Esophagus (tissue), 2 donors: ENCODE measurements around the gene SLC2A4. TPM values are rescaled to one million over a fixed set of nuclear protein-coding genes. Genes with fewer than 3 reads are reported as not detected.
A peak's percentile ranks its signal among the peaks of the same experiment; 100 is the strongest.
"Not testable (repeated sequence)": the region's sequence is repeated elsewhere in the genome, so short reads cannot be mapped to it uniquely, and the experiment has no call there.

Experiments
- H3K27ac ChIP-seq, 2 donors: one replicate each; pipeline ENCODE4 v1.5.1; 2013; ENCODE audit warnings: low read depth in 2 of 2, mild to moderate bottlenecking in 2 of 2, inconsistent platforms in 1 of 2, low read length in 1 of 2, moderate library complexity in 1 of 2
- H3K27me3 ChIP-seq, 2 donors: one replicate each; pipeline ENCODE4 v1.6.1; 2013; ENCODE audit warnings: low read length in 2 of 2, control low read depth in 1 of 2, mild to moderate bottlenecking in 1 of 2; ENCODE audit not compliant: insufficient read depth in 2 of 2, control insufficient read depth in 1 of 2
- H3K36me3 ChIP-seq, 2 donors: one replicate each; pipeline ENCODE4 v1.6.1; 2013; ENCODE audit warnings: low read length in 1 of 2; ENCODE audit not compliant: control insufficient read depth in 2 of 2, insufficient read depth in 2 of 2
- H3K4me1 ChIP-seq, 2 donors: one replicate each; pipeline ENCODE4 v1.6.1; 2013; ENCODE audit warnings: low read length in 1 of 2; ENCODE audit not compliant: control insufficient read depth in 2 of 2, insufficient read depth in 2 of 2
- H3K4me3 ChIP-seq, 2 donors: one replicate each; pipeline ENCODE4 v1.5.1; 2013; ENCODE audit warnings: low read length in 2 of 2, mild to moderate bottlenecking in 2 of 2, low read depth in 1 of 2, moderate library complexity in 1 of 2
- H3K9me3 ChIP-seq, 2 donors: one replicate each; pipeline ENCODE4 v1.6.1; 2013; ENCODE audit warnings: mild to moderate bottlenecking in 2 of 2, low read depth in 1 of 2, low read length in 1 of 2, moderate library complexity in 1 of 2; ENCODE audit not compliant: control insufficient read depth in 2 of 2, insufficient read depth in 1 of 2
- WGBS, 2 donors: extraction: QIAGEN DNeasy Blood & Tissue Kit; methylation state at CpG; one replicate each; pipeline ENCODE4 v1.1.7; 2013; 5-methylcytosine and 5-hydroxymethylcytosine counted together
- polyA plus RNA-seq, 2 donors: library from polyadenylated mRNA; stranded (reverse); fragments of 200-250 nt; gene quantifications; one replicate each; pipeline ENCODE4 v1.2.3, GENCODE V29; 2013
- donor health status: healthy with polysubstance abuse.
- donor health status: Bipolar disorder and iron deficiency.

The SLC2A4 gene
- polyA plus RNA-seq, 2 donors = 5.4 to 7.6 TPM

DNA sequence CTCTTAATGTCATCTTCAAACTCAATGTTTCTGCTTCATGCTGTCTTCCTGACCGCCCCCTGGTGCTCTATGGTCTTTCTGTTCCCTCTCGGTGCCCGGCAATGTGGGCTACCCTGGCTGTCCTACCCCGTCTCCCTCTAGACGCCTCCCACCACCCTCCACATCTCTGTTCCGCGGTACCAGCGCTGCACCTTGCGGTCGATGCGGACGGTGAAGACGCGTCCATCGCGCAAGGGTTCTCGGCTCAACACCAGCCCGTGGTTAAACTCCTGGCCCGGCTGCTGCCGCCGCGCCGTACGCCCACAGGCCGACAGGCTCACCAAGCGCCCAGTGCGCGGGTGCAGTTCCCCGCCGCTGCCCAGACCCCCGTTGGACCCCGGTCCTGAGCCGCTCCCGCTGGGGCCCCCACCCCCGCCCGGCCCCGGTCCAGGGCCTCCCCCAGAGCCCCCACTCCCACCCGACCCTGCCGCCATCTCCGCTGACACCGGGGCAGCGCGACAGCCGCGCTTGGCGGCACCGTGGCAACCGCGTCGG is 47.4 kb downstream of the SLC2A4 start, which contains the start of gene NEURL4:
NEURL4 (minus strand) TSS at position 496 of the 534 bp plus-strand sequence; CDS start at position 473, 23 bp downstream.
- 0 to 1% methylated on average over 48 to 50 of the region's 50 CpGs for WGBS, 2 donors
- Histone ChIP-seq H3K4me3 (peak within 1 kb of the TSS; percentile 71 to 84), H3K27me3 (no peaks in the 10 kb centered on the region), H3K9me3 (no peaks in the 10 kb centered on the region), H3K36me3 (peaks cover 4 to 12% of the 10 kb centered on the region in 2 donors), H3K4me1 (peaks cover 3 to 9% of the 10 kb centered on the region in 2 donors), H3K27ac (peak within 1 kb of the TSS; percentile 96 to 98)

DNA sequence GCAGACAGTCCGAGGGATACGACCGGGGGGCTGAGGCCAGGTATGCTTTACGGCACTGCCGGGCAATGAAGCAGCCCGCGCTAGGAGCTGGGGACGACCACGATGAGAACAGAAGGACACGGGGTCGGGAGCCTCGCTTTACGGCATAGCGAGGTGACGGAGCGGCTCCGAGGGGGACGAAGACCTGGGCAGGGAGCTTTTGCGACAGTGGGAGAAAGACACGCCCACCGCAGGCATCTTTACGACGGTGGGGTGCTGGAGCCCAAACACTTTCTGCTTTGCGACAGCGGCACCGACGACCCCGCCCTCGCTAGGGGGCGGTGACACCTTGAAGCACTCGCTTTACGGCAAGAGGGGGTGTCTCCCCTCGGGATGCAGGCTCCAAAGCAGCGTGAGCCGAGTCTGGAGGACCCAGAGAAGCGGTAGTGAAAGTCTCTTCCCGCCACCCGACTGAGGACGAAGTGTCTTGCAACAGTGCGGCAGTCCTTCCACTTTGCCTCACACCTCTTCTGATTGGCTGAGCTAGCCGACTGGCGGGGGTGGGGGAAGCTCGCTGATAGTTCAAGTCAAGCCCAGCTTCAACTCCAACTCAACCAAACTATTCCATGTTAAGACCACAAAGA is 48.0 kb downstream of the SLC2A4 start:
- H3K27ac ChIP-seq = peak overlapping the region; percentile 96 to 98
- no peaks in the 10 kb centered on the region for H3K9me3 ChIP-seq
- 0% methylated on average over 42 to 43 of the region's 43 CpGs for WGBS, 2 donors
- peaks cover 3 to 9% of the 10 kb centered on the region in 2 donors for H3K4me1 ChIP-seq
- peaks cover 4 to 10% of the 10 kb centered on the region in 2 donors for H3K36me3 ChIP-seq
- H3K27me3 ChIP-seq = no peaks in the 10 kb centered on the region
- H3K4me3 ChIP-seq = peak overlapping the region; percentile 71 to 84

DNA sequence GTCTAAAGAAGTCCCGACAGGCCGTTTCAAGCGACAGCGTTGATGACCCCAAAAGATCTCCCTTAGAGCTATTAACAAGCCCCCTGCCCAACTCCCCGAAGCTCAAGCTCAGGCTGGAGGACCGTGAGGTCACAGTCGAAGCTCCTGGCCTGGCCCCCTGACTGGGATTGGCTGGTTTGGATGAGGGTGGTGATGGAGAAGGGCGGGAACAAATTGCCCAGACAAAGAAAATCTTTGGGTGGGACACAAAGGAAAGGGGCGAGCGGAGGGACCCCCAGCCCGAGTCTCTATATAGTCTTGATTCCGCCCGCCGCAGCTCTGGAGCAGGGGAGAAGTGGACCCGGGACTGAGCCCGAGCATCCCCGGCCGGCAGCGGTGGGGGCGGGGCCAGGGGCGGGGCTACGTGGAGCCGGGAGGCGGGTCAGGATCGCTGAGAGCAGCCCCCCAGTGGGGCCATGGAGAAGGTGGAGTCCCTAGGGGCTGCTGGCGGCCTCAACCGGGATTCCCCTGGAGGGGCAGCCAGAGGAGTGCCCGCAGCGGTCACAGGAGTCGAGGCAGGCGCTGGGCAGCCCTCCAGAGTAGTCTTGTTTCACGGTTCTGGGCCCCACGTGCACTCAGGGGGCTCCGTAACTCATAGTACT is 48.6 kb downstream of the SLC2A4 start:
- Histone ChIP-seq H3K27ac (peak overlapping the region; percentile 96 to 98), H3K27me3 (no peaks in the 10 kb centered on the region), H3K4me3 (peak overlapping the region; percentile 71 to 84), H3K4me1 (peaks cover 3 to 9% of the 10 kb centered on the region in 2 donors), H3K36me3 (peaks cover 4 to 9% of the 10 kb centered on the region in 2 donors), H3K9me3 (no peaks in the 10 kb centered on the region)
- WGBS, 2 donors = 0 to 1% methylated on average over 34 of the region's 34 CpGs

DNA sequence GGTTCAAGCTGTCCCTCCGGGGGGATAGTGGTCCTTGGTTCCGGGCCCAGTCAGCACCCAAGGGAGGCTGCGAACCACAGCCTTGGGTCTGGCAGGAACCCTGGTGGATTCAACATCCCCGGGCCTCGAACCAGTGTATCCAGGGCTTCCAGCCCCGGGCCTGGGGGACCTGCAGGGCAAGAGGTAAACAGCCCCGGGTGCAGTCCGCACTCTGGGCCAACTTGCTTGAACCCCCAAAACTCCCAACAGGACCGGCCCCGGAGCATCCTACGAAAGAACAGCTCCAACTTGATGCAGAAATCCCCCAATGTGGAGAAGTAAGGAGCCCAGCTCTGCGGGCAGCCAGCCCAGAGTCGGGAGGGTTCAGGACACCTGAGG is 49.1 kb downstream of the SLC2A4 start:
- Histone ChIP-seq H3K27ac (peak overlapping the region; percentile 96 to 98), H3K27me3 (no peaks in the 10 kb centered on the region), H3K4me3 (peak overlapping the region; percentile 71 to 84), H3K36me3 (peaks cover 2 to 7% of the 10 kb centered on the region in 2 donors), H3K9me3 (no peaks in the 10 kb centered on the region), H3K4me1 (peaks cover 3 to 9% of the 10 kb centered on the region in 2 donors)
- WGBS, 2 donors = 54 to 60% methylated on average over 13 of the region's 13 CpGs

DNA sequence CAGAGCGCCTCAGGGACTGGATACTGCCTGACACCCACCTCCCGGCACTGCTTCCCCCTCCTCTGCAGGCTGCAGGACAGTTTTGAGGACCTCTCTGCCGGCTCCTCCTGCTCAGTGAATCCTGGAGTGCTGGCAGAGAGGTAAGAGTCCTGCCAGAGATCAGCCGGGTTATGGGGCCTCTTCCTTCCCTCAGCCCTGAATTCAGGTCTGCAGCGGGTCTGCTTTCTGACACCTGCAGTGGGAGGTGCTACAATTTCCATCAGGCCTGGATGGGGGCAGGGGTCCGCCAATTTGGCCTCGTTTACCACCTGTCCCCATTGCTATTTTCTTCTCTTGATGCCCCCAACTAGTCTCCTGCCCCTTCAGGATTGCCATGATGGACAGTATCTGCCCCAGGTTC is 50.6 kb downstream of the SLC2A4 start:
- Histone ChIP-seq H3K27ac (no peak overlapping the region), H3K27me3 (no peaks in the 10 kb centered on the region), H3K4me3 (no peak overlapping the region), H3K9me3 (no peaks in the 10 kb centered on the region), H3K36me3 (no peaks in the 10 kb centered on the region), H3K4me1 (peaks cover 3 to 9% of the 10 kb centered on the region in 2 donors)
- 55 to 61% methylated on average over 7 of the region's 7 CpGs for WGBS, 2 donors

DNA sequence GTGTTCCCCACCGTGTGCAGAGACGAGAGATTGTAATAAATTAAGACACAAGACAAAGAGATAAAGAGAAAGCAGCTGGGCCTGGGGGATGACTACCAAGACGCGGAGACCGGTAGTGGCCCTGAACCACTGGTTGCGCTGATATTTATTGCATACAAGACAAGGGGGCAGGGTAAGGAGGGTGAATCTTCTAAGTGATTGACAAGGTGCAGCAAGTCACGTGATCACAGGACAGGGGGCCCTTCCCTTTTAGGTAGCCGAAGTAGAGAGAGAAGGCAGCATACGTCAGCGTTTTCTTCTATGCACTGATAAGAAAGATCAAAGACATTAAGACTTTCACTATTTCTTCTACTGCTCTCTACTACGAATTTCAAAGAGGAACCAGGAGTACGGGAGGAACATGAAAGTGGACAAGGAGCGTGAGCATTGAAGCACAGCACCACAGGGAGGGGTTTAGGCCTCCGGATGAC is 51.1 kb downstream of the SLC2A4 start:
- 48 to 54% methylated on average over 14 of the region's 14 CpGs for WGBS, 2 donors
- not testable (repeated sequence) for H3K9me3 ChIP-seq, H3K27ac ChIP-seq, H3K4me3 ChIP-seq, H3K27me3 ChIP-seq, H3K36me3 ChIP-seq, H3K4me1 ChIP-seq

DNA sequence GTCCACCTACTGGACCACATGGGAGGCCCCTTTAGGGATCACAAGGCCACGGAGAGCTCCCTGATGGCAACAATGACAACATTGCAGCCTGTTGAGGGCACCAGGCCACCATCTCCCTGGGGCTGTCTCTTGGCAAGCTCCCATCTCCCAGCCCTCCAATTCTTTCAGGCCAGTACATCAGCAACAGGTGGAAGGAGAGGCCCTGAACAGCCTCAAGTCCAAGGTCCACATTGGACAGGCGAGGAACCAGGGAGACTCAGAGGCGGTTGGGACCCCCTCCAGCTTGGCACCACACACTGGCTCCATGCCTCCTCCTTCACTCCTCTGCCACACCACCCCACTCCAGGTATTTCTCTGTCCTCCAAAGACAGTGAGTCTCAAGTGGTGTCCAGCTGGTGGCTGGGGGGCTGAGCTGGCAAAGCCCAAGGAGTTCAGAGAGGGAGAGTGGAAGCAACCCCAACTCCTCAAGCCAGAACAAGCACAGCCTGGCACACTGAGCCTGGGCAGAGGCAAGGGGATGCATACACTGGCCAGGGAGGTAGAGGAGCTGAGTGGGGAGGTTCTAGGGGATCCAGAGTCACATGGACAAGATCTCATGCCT is 53.5 kb downstream of the SLC2A4 start:
- H3K36me3 ChIP-seq = no peaks in the 10 kb centered on the region
- H3K27me3 ChIP-seq = no peaks in the 10 kb centered on the region
- H3K4me3 ChIP-seq = no peak overlapping the region
- H3K27ac ChIP-seq = no peak overlapping the region
- peaks cover 0 to 3% of the 10 kb centered on the region in 2 donors for H3K4me1 ChIP-seq
- H3K9me3 ChIP-seq = no peaks in the 10 kb centered on the region
- 77 to 88% methylated on average over 3 of the region's 3 CpGs for WGBS, 2 donors

DNA sequence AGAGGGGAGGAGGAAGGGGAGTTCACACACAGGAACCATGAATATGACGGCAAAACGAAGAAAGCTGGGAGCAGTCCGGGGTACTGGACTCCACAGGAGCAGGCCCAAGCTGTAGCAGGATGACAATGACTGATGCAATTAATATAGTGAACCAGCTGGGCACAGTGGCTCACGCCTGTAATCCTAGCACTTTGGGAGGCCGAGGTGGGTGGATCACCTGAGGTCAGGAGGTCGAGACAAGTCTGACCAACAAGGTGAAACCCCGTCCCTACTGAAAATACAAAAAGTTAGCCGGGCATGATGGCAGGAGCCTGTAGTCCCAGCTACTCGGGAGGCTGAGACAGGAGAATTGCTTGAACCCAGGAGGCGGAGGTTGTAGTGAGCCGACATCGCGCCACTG is 54.2 kb downstream of the SLC2A4 start:
- not testable (repeated sequence) for H3K36me3 ChIP-seq, H3K9me3 ChIP-seq, H3K4me3 ChIP-seq, H3K27me3 ChIP-seq, H3K4me1 ChIP-seq, H3K27ac ChIP-seq
- 80 to 84% methylated on average over 13 of the region's 13 CpGs for WGBS, 2 donors

DNA sequence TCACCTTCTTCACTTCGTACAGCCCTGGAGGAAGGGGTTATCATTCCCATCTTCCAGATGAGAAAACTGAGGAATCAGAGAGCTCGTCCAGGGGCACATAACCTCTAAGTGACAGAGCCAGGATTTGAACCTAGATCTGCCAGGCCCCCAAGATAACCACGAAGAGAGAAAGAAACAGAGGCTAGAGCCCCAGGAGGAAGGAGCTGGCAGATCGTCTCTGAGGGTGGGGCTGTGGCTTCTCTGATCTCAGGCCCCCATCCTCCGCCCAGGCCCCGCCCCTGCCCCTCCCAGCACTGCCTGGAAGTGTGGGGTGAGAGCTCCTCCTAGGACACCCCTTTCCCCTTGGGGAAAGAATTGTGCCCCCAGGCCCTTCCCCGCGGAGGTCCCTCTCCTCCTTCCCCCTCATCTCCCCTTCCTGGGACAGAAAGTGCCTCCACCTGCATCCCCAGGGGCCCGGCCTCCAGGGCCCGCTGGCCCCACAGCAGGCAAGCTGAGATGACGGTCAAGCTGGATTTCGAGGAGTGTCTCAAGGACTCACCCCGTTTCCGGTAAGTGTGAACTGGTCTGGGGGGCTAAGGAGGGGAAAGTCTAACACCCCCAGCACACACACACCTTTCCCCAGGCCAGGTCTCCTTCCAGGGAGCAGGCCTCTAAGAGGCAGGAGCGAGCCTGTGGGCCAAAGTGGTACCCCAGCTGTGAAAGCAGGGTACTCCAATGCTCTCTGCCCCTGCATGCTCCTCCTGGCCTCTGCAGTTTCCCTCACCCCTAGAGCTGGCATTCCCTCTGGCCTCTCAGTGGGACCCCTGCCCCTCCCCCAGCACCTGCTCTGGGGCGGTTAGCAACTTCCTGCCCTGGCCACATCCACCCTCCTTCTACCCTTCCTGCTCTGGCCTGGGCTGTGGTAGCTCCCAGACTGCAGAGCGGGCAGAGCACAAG is 55.0 kb downstream of the SLC2A4 start, which contains the start of gene ACAP1:
ACAP1 (plus strand) TSS at position 290 of the 936 bp plus-strand sequence; CDS start at position 496, 206 bp downstream.
- H3K4me1 ChIP-seq = no peaks in the 10 kb centered on the region
- H3K27me3 ChIP-seq = no peaks in the 10 kb centered on the region
- peak within 1 kb of the TSS in 1 of 2 donors; percentile 42 for H3K27ac ChIP-seq
- H3K4me3 ChIP-seq = peak within 1 kb of the TSS; percentile 41 to 47
- H3K9me3 ChIP-seq = no peaks in the 10 kb centered on the region
- 36 to 38% methylated on average over 16 to 17 of the region's 17 CpGs for WGBS, 2 donors
- no peaks in the 10 kb centered on the region for H3K36me3 ChIP-seq
